ENCODE results near the gene FHIT.

GRCh38 chr3:60440869-60441268 lies 810.4 kb downstream of the FHIT start:
- TF ChIP-seq, protein P1, sequence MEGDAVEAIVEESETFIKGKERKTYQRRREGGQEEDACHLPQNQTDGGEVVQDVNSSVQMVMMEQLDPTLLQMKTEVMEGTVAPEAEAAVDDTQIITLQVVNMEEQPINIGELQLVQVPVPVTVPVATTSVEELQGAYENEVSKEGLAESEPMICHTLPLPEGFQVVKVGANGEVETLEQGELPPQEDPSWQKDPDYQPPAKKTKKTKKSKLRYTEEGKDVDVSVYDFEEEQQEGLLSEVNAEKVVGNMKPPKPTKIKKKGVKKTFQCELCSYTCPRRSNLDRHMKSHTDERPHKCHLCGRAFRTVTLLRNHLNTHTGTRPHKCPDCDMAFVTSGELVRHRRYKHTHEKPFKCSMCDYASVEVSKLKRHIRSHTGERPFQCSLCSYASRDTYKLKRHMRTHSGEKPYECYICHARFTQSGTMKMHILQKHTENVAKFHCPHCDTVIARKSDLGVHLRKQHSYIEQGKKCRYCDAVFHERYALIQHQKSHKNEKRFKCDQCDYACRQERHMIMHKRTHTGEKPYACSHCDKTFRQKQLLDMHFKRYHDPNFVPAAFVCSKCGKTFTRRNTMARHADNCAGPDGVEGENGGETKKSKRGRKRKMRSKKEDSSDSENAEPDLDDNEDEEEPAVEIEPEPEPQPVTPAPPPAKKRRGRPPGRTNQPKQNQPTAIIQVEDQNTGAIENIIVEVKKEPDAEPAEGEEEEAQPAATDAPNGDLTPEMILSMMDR (conservative IDR thresholded peaks at IDR 0.05; ENCODE audit: low read depth, low read length): no peak
- TF ChIP-seq FOS (IDR thresholded peaks at IDR 0.05; ENCODE audit: low read depth, low read length) (no peak), MAZ (IDR thresholded peaks at IDR 0.05; ENCODE audit: borderline replicate concordance, low read depth, low read length) (no peak), POLR2A (IDR thresholded peaks at IDR 0.05; ENCODE audit: low read depth, low read length) (no peak), RFX5 (IDR thresholded peaks at IDR 0.05; ENCODE audit: low read depth, low read length) (no peak), RAD21 (IDR thresholded peaks at IDR 0.05; ENCODE audit: low read length) (no peak)
